HFFc6 (cell line): ENCODE results near the gene ROCK2. TPM values are rescaled to one million over a fixed set of nuclear protein-coding genes. Genes with fewer than 3 reads are reported as not detected.

ENCODE experiments used
- DNase-seq: peaks from one replicate; pipeline ENCODE4 v3.0.0-alpha.2; 2018
- H3K27ac Mint-ChIP-seq: 2 replicates; pipeline ENCODE4 v1.8.0; 2020; ENCODE audit warnings: mild to moderate bottlenecking, mixed read lengths
- H3K27me3 Mint-ChIP-seq: 2 replicates; pipeline ENCODE4 v1.8.0; 2021; ENCODE audit warnings: mild to moderate bottlenecking, moderate library complexity, mixed read lengths; ENCODE audit not compliant: insufficient read depth
- H3K36me3 Mint-ChIP-seq: 2 replicates; pipeline ENCODE4 v1.8.0; 2021; ENCODE audit warnings: low read depth, mixed read lengths
- H3K4me1 Mint-ChIP-seq: 2 replicates; pipeline ENCODE4 v1.8.0; 2020; ENCODE audit warnings: low read depth, mixed read lengths
- H3K4me3 Mint-ChIP-seq: 2 replicates; pipeline ENCODE4 v1.8.0; 2020; ENCODE audit warnings: mild to moderate bottlenecking, moderate library complexity, mixed read lengths
- H3K9me3 Mint-ChIP-seq: 2 replicates; pipeline ENCODE4 v1.8.0; 2020; ENCODE audit warnings: mild to moderate bottlenecking, mixed read lengths
- CTCF ChIP-seq: fragments of 200-600 bp; sonication (generic); IDR thresholded peaks from 2 replicates; pipeline ENCODE4 v1.5.0; 2021; ENCODE audit warnings: antibody characterized with exemption, mild to moderate bottlenecking
- total RNA-seq, 6 experiments: library from RNA; stranded (reverse); fragmentation: NEBNext Ultra II Directional; extraction: Animal tissue kit (Norgen Biotek cat#: 25700); gene quantifications; 2 replicates in 1 of 6; 3 replicates in 5 of 6; pipeline ENCODE4 v1.2.3, GENCODE V29; 2021

Gene ROCK2
- total RNA-seq, 6 experiments from 2014 or later, result 41.6 to 54.3 (median 51.7) TPM

- Mint-ChIP-seq H3K36me3 (no peaks in the 10 kb centered on the region), H3K9me3 (no peaks in the 10 kb centered on the region), H3K4me1 (peaks cover 20% of the 10 kb centered on the region), H3K4me3 (peak overlapping the region; percentile 92), H3K27ac (peak overlapping the region; percentile 90; the same call in 1 of the 2 replicates), H3K27me3 (peaks cover 6% of the 10 kb centered on the region)
- DNase-seq, result no peak
- no peak for TF ChIP-seq CTCF
These were observed 212.3 kb downstream of the ROCK2 start for GRCh38 chr2:11132036-11132671.

- H3K9me3 Mint-ChIP-seq, result no peaks in the 10 kb centered on the region
- H3K27ac Mint-ChIP-seq, result no peak overlapping the region
- H3K4me3 Mint-ChIP-seq, result no peak overlapping the region
- H3K4me1 Mint-ChIP-seq, result peaks cover 20% of the 10 kb centered on the region
- H3K27me3 Mint-ChIP-seq, result peaks cover 3% of the 10 kb centered on the region
- no peak for TF ChIP-seq CTCF
- DNase-seq, result no peak
- no peaks in the 10 kb centered on the region for H3K36me3 Mint-ChIP-seq
These were observed 213.1 kb downstream of the ROCK2 start for GRCh38 chr2:11131166-11131920.

Other genes with a start within 250 kb of the ROCK2 start
- gene SLC66A3, start 189.2 kb downstream of the ROCK2 start, total RNA-seq, result 10 to 100 TPM; 11.4 to 17.4 (median 13.0) TPM
- gene E2F6, start 121.5 kb upstream of the ROCK2 start, total RNA-seq, result 10 to 100 TPM in 3 of 6 experiments, 1 to 10 TPM in 3; 8.9 to 11.3 (median 10.3) TPM
- under 1 TPM in 3 of 6 experiments, not detected in 3; 0.07 to 0.11 (median 0.09) TPM for gene GREB1, start 189.4 kb upstream of the ROCK2 start, total RNA-seq